ENCODE results near the gene CLC.

DNA sequence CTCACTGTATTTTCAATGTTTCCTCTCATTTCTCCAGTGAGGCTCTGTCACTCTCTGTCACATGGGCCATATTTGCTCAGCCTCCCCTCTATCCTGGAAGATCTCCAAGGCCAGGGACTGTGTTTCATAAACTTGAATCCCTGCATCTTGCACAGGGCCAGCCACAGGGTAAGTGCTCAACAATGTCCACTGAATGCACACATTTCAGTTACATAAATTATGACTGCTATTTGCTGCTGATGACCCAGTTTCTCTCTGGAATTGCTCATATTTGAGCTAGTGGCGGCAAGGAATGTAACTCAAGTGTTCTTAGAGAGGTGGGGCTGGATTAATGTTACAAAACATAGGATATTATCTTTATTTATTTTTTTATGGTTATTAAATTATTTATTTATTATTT, 6.1 kb downstream of the CLC start:
- TF ChIP-seq, protein P1, sequence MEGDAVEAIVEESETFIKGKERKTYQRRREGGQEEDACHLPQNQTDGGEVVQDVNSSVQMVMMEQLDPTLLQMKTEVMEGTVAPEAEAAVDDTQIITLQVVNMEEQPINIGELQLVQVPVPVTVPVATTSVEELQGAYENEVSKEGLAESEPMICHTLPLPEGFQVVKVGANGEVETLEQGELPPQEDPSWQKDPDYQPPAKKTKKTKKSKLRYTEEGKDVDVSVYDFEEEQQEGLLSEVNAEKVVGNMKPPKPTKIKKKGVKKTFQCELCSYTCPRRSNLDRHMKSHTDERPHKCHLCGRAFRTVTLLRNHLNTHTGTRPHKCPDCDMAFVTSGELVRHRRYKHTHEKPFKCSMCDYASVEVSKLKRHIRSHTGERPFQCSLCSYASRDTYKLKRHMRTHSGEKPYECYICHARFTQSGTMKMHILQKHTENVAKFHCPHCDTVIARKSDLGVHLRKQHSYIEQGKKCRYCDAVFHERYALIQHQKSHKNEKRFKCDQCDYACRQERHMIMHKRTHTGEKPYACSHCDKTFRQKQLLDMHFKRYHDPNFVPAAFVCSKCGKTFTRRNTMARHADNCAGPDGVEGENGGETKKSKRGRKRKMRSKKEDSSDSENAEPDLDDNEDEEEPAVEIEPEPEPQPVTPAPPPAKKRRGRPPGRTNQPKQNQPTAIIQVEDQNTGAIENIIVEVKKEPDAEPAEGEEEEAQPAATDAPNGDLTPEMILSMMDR (IDR thresholded peaks at IDR 0.05; ENCODE audit: low read depth, low read length), result no peak
- no peak for TF ChIP-seq POLR2A (IDR thresholded peaks at IDR 0.05; ENCODE audit: extremely low read depth, insufficient read length)

Data from NB4 (cell line).